HG02642 (cell line): ENCODE data around the gene SLC36A2.
"Not testable (repeated sequence)": the region's sequence is repeated elsewhere in the genome, so short reads cannot be mapped to it uniquely, and the experiment has no call there.

ENCODE experiments used
- ATAC-seq: cut with Tn5 transposase; IDR thresholded peaks from one replicate; pipeline ENCODE4 v1.9.1; 2021; ENCODE audit warnings: mild to moderate bottlenecking; ENCODE audit not compliant: unreplicated experiment, poor library complexity

SLC36A2 gene

GRCh38 chr5:151328734-151329133 lies 18.6 kb downstream of the SLC36A2 start:
- no peak for ATAC-seq

- ATAC-seq, result no peak
These were observed 19.8 kb downstream of the SLC36A2 start for GRCh38 chr5:151327585-151327984.

- ATAC-seq, result no peak
These were observed 21.1 kb downstream of the SLC36A2 start for GRCh38 chr5:151326266-151326665.

DNA sequence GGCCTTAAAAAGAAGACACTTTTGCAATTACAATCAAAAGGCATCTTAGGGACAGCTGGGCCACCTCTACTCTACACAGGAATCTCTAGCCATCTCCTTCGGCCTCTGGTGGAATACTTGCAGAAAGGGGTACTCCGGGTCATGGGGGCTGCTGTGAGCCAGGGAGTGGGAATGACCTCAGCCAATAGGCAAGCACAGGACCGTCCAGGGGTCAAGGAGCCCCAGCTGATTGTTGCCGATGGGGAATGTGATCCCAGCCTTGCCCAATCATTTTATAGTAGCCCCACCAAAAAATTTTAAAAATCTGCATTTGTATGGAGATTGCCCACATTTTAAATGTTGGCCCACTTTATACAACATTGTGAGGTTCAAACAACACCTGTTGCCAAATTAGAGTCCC lies 26.9 kb downstream of the SLC36A2 start:
- no peak for ATAC-seq

GRCh38 chr5:151318850-151319732 lies 28.3 kb downstream of the SLC36A2 start:
- ATAC-seq, result peak; percentile 67

GRCh38 chr5:151317871-151318270 lies 29.5 kb downstream of the SLC36A2 start:
- no peak for ATAC-seq

DNA sequence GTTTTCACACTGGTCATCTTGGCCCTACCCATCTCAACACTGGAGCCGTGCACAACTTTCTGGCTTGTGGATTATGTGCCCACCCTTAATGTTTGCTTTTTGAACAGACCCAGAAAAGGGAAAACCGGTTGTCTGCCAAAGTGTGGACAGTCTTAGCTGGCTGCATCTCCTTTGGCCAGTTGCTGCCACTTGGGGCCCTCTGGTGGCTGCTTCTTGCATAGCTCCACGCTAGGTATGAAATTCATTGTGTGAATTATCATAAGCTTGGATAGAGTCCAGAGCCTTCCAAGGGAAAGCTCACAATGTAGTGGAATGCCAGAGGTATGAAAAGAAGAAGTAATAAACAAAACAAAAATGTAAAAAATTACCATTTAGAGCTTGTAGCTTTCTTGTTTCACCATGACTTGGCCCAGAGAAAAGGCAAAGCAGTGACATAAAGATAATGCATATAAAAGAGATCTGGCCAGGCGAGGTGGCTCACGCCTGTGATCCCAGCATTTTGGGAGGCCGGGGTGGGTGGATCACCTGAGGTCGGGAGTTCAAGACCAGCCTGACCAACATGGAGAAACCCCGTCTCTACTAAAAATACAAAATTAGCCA lies 31.3 kb downstream of the SLC36A2 start:
- ATAC-seq, result peak; percentile 80

GRCh38 chr5:151313357-151313756 lies 34.0 kb downstream of the SLC36A2 start:
- ATAC-seq, result no peak

DNA sequence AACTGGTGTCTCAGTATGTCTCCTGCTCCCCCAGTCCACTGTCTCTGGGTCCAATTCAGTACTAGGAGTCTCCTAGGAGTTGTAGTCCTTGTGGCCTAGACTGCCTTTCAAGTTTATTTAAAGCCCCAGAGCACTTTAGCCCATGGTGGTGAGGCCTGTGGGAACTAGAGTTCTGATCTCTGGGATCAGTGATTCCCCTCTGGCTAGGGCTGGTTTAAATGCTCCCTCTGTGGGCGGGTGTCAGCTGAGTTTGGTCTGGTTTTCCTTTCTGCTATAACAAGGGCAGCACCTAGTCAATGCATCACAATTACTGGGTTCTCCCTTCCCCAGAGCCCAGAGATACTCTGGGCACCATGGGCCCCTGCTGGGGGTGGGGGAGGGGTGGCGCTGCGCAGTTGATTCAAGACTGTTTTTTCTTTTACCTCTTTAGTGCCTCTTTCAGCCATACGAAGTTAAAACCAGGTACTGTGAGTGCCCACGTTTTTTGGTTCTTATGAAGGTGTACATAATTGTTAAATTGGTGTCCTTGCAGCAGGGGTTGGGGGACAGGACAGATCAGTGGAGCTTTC lies 34.5 kb downstream of the SLC36A2 start:
- no peak for ATAC-seq

- no peak for ATAC-seq
These were observed 36.4 kb downstream of the SLC36A2 start for GRCh38 chr5:151310932-151311331.

- ATAC-seq, result not testable (repeated sequence)
These were observed 37.5 kb downstream of the SLC36A2 start for GRCh38 chr5:151309821-151310220.

DNA sequence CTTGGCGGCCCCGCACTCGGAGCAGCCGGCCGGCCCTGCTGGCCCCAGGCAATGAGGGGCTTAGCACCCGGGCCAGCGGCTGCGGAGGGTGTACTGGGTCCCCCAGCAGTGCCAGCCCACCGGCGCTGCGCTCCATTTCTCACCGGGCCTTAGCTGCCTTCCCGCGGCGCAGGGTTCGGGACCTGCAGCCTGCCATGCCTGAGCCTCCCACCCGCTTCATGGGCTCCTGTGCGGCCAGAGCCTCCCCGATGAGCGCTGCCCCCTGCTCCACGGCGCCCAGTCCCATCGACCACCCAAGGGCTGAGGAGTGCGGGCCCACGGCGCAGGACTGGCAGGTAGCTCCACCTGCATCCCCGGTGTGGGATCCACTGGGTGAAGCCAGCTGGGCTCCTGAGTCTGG lies 38.1 kb downstream of the SLC36A2 start:
- not testable (repeated sequence) for ATAC-seq

GRCh38 chr5:151303666-151304065 lies 43.7 kb downstream of the SLC36A2 start, which contains the start of gene SLC36A3:
Gene SLC36A3 (minus strand): TSS chr5:151303766. CDS start chr5:151303354, 412 bp downstream.
- no peak for ATAC-seq

GRCh38 chr5:151298063-151298855 lies 49.1 kb downstream of the SLC36A2 start:
- ATAC-seq, result peak; percentile 93

GRCh38 chr5:151296974-151297373 lies 50.4 kb downstream of the SLC36A2 start:
- ATAC-seq, result no peak

- ATAC-seq, result no peak
These were observed 50.9 kb downstream of the SLC36A2 start for GRCh38 chr5:151296478-151296830.

DNA sequence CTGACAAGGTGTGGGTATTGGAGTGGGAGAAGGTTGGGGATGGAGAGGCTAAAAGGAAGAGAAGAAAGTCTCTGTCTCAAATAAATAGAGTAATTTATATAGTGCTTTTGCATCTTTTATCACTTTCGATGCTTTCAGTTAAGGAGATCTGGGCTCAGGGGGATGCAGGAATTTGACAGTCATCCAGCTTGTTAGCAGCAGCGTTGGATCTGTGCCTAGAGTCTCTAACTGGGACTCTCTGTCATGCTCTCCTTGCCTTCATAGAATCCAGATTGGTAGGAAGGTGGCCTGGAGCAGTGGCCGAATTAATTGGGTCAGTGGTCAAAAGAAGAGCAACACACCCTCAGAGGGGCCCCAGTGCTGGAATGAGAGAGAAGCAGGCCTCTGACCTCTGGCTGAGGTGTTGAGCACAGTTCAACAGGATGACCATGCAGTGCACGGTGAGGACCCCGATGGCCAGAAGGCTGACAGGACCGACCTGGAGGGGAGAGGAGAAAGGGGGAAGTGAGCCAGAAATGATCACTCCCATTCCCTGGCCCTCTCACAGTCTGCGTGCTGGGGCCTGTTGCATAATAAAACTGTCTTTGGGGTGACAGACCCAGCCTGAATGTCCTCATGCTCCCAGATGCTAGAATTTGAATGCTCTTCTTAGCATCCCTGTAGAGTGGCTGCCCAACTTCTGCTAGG lies 51.4 kb downstream of the SLC36A2 start:
- no peak for ATAC-seq

- ATAC-seq, result no peak
These were observed 52.2 kb downstream of the SLC36A2 start for GRCh38 chr5:151295138-151295537.

- no peak for ATAC-seq
These were observed 53.7 kb downstream of the SLC36A2 start for GRCh38 chr5:151293624-151294023.

- ATAC-seq, result no peak
These were observed 59.2 kb downstream of the SLC36A2 start for GRCh38 chr5:151288180-151288579.
